ENCODE results near the gene TOMM20. TPM values are rescaled to one million over a fixed set of nuclear protein-coding genes. Genes with fewer than 3 reads are reported as not detected.

The TOMM20 gene
- polyA plus RNA-seq, 4 donors = 44.1 to 199 (median 76.6) TPM

DNA sequence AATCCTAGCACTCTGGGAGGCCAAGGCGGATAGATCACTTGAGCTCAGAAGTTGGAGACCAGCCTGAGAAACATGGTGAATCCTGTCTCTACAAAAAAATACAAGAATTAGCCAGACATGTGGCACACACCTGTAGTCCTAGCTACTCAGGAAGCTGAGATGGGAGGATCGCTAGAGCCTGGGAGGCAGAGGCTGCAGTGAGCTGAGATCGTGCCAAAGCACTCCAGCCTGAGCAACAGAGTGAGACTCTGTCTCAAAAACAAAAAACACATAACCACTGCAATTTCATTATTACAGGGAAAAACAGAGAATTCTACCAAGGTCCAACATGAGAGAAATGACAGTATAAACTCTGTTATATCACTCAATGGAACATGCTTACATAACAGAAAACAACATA is 4.4 kb upstream of the TOMM20 start:
- Histone ChIP-seq H3K27ac (ENCODE audit: low read depth in 1 of 3, low read length in 2 of 3) (no peak overlapping the region), H3K4me1 (ENCODE audit: control insufficient read depth in 3 of 3, insufficient read depth in 2 of 3, low read depth in 1 of 3, low read length in 2 of 3) (no peaks in the 10 kb centered on the region), H3K27me3 (ENCODE audit: control insufficient read depth in 3 of 3, insufficient read depth in 3 of 3, low read length in 3 of 3) (no peaks in the 10 kb centered on the region), H3K9me3 (ENCODE audit: control insufficient read depth in 2 of 2, insufficient read depth in 1 of 2, low read depth in 1 of 2, low read length in 1 of 2) (no peaks in the 10 kb centered on the region), H3K36me3 (ENCODE audit: control insufficient read depth in 3 of 3, insufficient read depth in 2 of 3, low read depth in 1 of 3, low read length in 3 of 3) (peaks cover 12 to 35% (median 15%) of the 10 kb centered on the region in 3 donors), H3K4me3 (ENCODE audit: low read depth in 1 of 3, low read length in 3 of 3) (no peak overlapping the region)
- FAIRE-seq (no peak), DNase-seq (no peak)
- WGBS, 3 donors = 90 to 100% (median 95%) methylated on average over 3 of the region's 3 CpGs

DNA sequence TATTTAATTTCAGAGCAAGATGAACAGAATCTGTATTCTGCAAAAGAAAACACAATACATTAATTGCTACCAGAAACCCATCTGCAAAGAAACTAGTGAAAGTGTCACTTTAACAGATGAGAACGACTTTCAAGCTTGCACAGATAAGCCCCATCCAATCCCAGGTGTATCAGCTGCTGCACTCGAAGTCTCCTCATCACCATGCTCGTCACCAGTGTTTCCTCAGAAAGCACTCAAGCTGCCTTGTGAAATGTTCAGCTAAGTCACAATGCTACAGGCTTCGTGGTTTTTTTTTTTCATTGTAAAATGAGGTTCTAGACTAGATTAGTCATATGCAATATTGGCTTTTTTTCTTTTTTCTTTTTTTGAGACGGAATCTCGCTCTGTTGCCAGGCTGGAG is 3.3 kb upstream of the TOMM20 start:
- peaks cover 4 to 29% (median 15%) of the 10 kb centered on the region in 3 donors for H3K36me3 ChIP-seq (ENCODE audit: control insufficient read depth in 3 of 3, insufficient read depth in 2 of 3, low read depth in 1 of 3, low read length in 3 of 3)
- no peak overlapping the region for H3K27ac ChIP-seq (ENCODE audit: low read depth in 1 of 3, low read length in 2 of 3)
- FAIRE-seq = no peak
- H3K4me3 ChIP-seq (ENCODE audit: low read depth in 1 of 3, low read length in 3 of 3) = no peak overlapping the region
- DNase-seq = no peak
- 64 to 78% (median 71%) methylated on average over 6 of the region's 6 CpGs for WGBS, 3 donors
- no peaks in the 10 kb centered on the region for H3K9me3 ChIP-seq (ENCODE audit: control insufficient read depth in 2 of 2, insufficient read depth in 1 of 2, low read depth in 1 of 2, low read length in 1 of 2)
- H3K4me1 ChIP-seq (ENCODE audit: control insufficient read depth in 3 of 3, insufficient read depth in 2 of 3, low read depth in 1 of 3, low read length in 2 of 3) = peaks cover 0 to 2% (median under 1%) of the 10 kb centered on the region in 3 donors
- H3K27me3 ChIP-seq (ENCODE audit: control insufficient read depth in 3 of 3, insufficient read depth in 3 of 3, low read length in 3 of 3) = no peaks in the 10 kb centered on the region

GRCh38 chr1:235130766-235131270 is 2.2 kb upstream of the TOMM20 start:
- H3K36me3 ChIP-seq (ENCODE audit: control insufficient read depth in 3 of 3, insufficient read depth in 2 of 3, low read depth in 1 of 3, low read length in 3 of 3) = peaks cover 2 to 38% (median 8%) of the 10 kb centered on the region in 3 donors
- peaks cover 0 to 7% (median 3%) of the 10 kb centered on the region in 3 donors for H3K4me1 ChIP-seq (ENCODE audit: control insufficient read depth in 3 of 3, insufficient read depth in 2 of 3, low read depth in 1 of 3, low read length in 2 of 3)
- H3K4me3 ChIP-seq (ENCODE audit: low read depth in 1 of 3, low read length in 3 of 3) = no peak overlapping the region
- no peak for DNase-seq
- H3K9me3 ChIP-seq (ENCODE audit: control insufficient read depth in 2 of 2, insufficient read depth in 1 of 2, low read depth in 1 of 2, low read length in 1 of 2) = no peaks in the 10 kb centered on the region
- FAIRE-seq = no peak
- WGBS, 3 donors = 87 to 93% (median 90%) methylated on average over 7 of the region's 7 CpGs
- H3K27me3 ChIP-seq (ENCODE audit: control insufficient read depth in 3 of 3, insufficient read depth in 3 of 3, low read length in 3 of 3) = no peaks in the 10 kb centered on the region
- no peak overlapping the region for H3K27ac ChIP-seq (ENCODE audit: low read depth in 1 of 3, low read length in 2 of 3)

DNA sequence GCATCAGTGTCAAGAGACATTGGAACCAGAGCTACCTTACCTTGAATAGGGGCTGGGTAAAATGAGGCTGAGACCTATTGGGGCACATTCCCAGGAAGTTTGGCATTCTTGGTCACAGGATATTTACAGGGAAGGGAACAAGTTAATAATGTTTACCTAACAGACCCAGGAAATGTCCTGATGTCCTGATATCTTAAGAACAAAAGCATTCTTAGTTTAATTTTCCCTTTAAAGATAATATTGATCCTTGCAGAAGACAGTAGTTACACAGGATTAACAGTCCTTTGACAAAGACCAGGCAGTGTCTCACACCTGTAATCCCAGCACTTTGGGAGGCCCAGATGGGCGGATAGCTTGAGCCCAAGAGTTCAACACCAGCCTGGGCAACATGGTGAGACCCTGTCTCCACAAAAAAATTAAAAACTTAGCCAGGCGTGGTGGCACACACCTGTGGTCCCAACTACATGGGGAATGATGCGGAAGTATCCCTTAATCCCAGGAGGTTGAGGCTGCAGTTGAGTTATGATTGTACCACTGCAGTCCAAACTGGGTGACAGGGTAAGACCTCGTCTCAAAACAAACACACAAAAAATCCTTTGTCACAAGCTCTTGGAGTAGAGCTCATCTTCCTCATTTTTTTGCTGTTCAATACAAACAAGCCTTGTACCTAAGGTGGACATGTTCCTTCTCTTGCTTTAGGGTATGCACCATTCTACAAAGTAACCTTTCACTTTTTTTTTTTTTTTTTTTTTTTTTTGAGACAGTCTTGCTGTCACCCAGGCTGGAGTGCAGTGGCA is 1.3 kb upstream of the TOMM20 start:
- Histone ChIP-seq H3K27ac (ENCODE audit: low read depth in 1 of 3, low read length in 2 of 3) (no peak overlapping the region), H3K36me3 (ENCODE audit: control insufficient read depth in 3 of 3, insufficient read depth in 2 of 3, low read depth in 1 of 3, low read length in 3 of 3) (peaks cover 2 to 36% (median 4%) of the 10 kb centered on the region in 3 donors), H3K27me3 (ENCODE audit: control insufficient read depth in 3 of 3, insufficient read depth in 3 of 3, low read length in 3 of 3) (no peaks in the 10 kb centered on the region), H3K4me1 (ENCODE audit: control insufficient read depth in 3 of 3, insufficient read depth in 2 of 3, low read depth in 1 of 3, low read length in 2 of 3) (peaks cover 0 to 7% (median 3%) of the 10 kb centered on the region in 3 donors), H3K4me3 (ENCODE audit: low read depth in 1 of 3, low read length in 3 of 3) (no peak overlapping the region), H3K9me3 (ENCODE audit: control insufficient read depth in 2 of 2, insufficient read depth in 1 of 2, low read depth in 1 of 2, low read length in 1 of 2) (no peaks in the 10 kb centered on the region)
- no peak for FAIRE-seq
- 90 to 93% (median 91%) methylated on average over 4 of the region's 4 CpGs for WGBS, 3 donors
- DNase-seq = no peak

DNA sequence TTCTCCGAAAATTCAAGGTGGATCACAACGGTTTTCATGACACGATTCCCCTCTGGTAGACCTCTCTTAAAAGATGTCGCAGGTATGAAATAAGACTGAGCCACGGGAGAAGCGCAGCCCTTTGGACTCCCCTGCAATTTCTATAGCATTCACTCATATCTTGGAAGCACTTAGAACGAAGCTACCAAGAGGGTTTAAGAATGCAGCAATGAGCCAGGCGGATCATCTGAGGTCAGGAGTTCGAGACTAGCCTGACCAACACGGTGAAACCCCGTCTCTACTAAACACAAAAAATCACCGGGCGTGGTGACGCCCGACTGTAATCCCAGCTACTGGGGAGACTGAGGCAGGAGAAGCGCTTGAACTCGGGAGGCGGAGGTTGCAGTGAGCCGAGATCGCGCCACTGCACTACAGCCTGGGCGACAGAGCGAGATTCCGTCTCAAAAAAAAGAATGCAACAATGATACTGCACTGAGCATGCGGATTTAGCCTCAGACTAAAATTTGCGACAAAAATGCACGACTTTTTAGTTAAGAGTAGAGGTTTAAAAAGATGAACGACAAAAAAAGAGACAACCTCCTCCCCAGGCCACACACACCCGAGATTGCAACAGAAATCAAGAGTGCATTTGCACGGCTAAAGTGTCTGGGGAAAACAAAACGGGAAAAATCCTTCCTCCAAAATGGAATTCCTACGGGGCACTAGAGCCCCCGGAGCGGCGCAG is 743 bp downstream of the TOMM20 start:
- Histone ChIP-seq H3K4me1 (ENCODE audit: control insufficient read depth in 3 of 3, insufficient read depth in 2 of 3, low read depth in 1 of 3, low read length in 2 of 3) (peaks cover 0 to 10% (median 3%) of the 10 kb centered on the region in 3 donors), H3K27me3 (ENCODE audit: control insufficient read depth in 3 of 3, insufficient read depth in 3 of 3, low read length in 3 of 3) (no peaks in the 10 kb centered on the region), H3K27ac (ENCODE audit: low read depth in 1 of 3, low read length in 2 of 3) (peak overlapping the region; percentile 64 to 93 (median 92)), H3K9me3 (ENCODE audit: control insufficient read depth in 2 of 2, insufficient read depth in 1 of 2, low read depth in 1 of 2, low read length in 1 of 2) (no peaks in the 10 kb centered on the region), H3K4me3 (ENCODE audit: low read depth in 1 of 3, low read length in 3 of 3) (peak overlapping the region; percentile 72 to 100 (median 96)), H3K36me3 (ENCODE audit: control insufficient read depth in 3 of 3, insufficient read depth in 2 of 3, low read depth in 1 of 3, low read length in 3 of 3) (peaks cover 0 to 31% (median 4%) of the 10 kb centered on the region in 3 donors)
- FAIRE-seq = no peak
- DNase-seq = peak; percentile 49 to 69
- 0 to 1% (median 0%) methylated on average over 35 of the region's 35 CpGs for WGBS, 3 donors

- peak overlapping the region; percentile 31 to 100 (median 72) for H3K4me3 ChIP-seq (ENCODE audit: low read depth in 1 of 3, low read length in 3 of 3)
- H3K4me1 ChIP-seq (ENCODE audit: control insufficient read depth in 3 of 3, insufficient read depth in 2 of 3, low read depth in 1 of 3, low read length in 2 of 3) = peaks cover 0 to 10% (median 3%) of the 10 kb centered on the region in 3 donors
- no peaks in the 10 kb centered on the region for H3K9me3 ChIP-seq (ENCODE audit: control insufficient read depth in 2 of 2, insufficient read depth in 1 of 2, low read depth in 1 of 2, low read length in 1 of 2)
- H3K36me3 ChIP-seq (ENCODE audit: control insufficient read depth in 3 of 3, insufficient read depth in 2 of 3, low read depth in 1 of 3, low read length in 3 of 3) = peaks cover 0 to 27% (median 4%) of the 10 kb centered on the region in 3 donors
- DNase-seq = peak in 1 of 2 donors; percentile 27
- no peak overlapping the region for H3K27ac ChIP-seq (ENCODE audit: low read depth in 1 of 3, low read length in 2 of 3)
- WGBS, 3 donors = 5 to 23% (median 7%) methylated on average over 4 of the region's 4 CpGs
- FAIRE-seq = no peak
- H3K27me3 ChIP-seq (ENCODE audit: control insufficient read depth in 3 of 3, insufficient read depth in 3 of 3, low read length in 3 of 3) = no peaks in the 10 kb centered on the region
Measured at GRCh38 chr1:235127203-235127602, 1.4 kb downstream of the TOMM20 start.

DNA sequence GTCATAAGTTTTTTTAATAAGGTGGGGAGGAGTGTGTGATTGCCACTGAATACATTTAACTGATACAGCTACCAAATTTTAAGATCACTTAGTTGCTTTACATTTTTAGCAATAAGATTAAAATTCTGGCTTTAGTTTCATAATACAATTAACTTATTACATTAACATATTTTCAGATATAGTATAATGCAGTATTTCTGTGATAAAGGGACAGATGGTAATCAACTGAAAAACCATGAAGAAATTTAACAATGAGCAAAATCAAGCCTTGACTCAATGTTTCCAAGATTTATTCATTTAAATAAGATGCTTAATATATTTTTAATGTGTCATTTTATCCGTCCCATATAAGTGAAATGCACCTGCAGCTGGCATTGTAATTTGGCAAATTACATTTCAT is 4.0 kb downstream of the TOMM20 start:
- no peak for FAIRE-seq
- H3K27ac ChIP-seq (ENCODE audit: low read depth in 1 of 3, low read length in 2 of 3) = no peak overlapping the region
- WGBS, 3 donors = 57 to 68% (median 59%) methylated on average over 1 of the region's 1 CpG
- peaks cover 0 to 29% (median 0%) of the 10 kb centered on the region in 3 donors for H3K36me3 ChIP-seq (ENCODE audit: control insufficient read depth in 3 of 3, insufficient read depth in 2 of 3, low read depth in 1 of 3, low read length in 3 of 3)
- H3K27me3 ChIP-seq (ENCODE audit: control insufficient read depth in 3 of 3, insufficient read depth in 3 of 3, low read length in 3 of 3) = no peaks in the 10 kb centered on the region
- H3K9me3 ChIP-seq (ENCODE audit: control insufficient read depth in 2 of 2, insufficient read depth in 1 of 2, low read depth in 1 of 2, low read length in 1 of 2) = no peaks in the 10 kb centered on the region
- no peak overlapping the region for H3K4me3 ChIP-seq (ENCODE audit: low read depth in 1 of 3, low read length in 3 of 3)
- H3K4me1 ChIP-seq (ENCODE audit: control insufficient read depth in 3 of 3, insufficient read depth in 2 of 3, low read depth in 1 of 3, low read length in 2 of 3) = peaks cover 0 to 10% (median 3%) of the 10 kb centered on the region in 3 donors
- DNase-seq = no peak

GRCh38 chr1:235124111-235124510 is 4.5 kb downstream of the TOMM20 start:
- Histone ChIP-seq H3K27me3 (ENCODE audit: control insufficient read depth in 3 of 3, insufficient read depth in 3 of 3, low read length in 3 of 3) (no peaks in the 10 kb centered on the region), H3K4me3 (ENCODE audit: low read depth in 1 of 3, low read length in 3 of 3) (no peak overlapping the region), H3K27ac (ENCODE audit: low read depth in 1 of 3, low read length in 2 of 3) (no peak overlapping the region), H3K9me3 (ENCODE audit: control insufficient read depth in 2 of 2, insufficient read depth in 1 of 2, low read depth in 1 of 2, low read length in 1 of 2) (no peaks in the 10 kb centered on the region), H3K4me1 (ENCODE audit: control insufficient read depth in 3 of 3, insufficient read depth in 2 of 3, low read depth in 1 of 3, low read length in 2 of 3) (peaks cover 0 to 10% (median 3%) of the 10 kb centered on the region in 3 donors), H3K36me3 (ENCODE audit: control insufficient read depth in 3 of 3, insufficient read depth in 2 of 3, low read depth in 1 of 3, low read length in 3 of 3) (peaks cover 0 to 29% (median 0%) of the 10 kb centered on the region in 3 donors)
- DNase-seq (no peak), FAIRE-seq (no peak)
- 88 to 95% (median 93%) methylated on average over 9 of the region's 9 CpGs for WGBS, 3 donors
